ELR (cell line): ENCODE measurements around the gene MPHOSPH10.
"Not testable (repeated sequence)": the region's sequence is repeated elsewhere in the genome, so short reads cannot be mapped to it uniquely, and the experiment has no call there.

ENCODE experiments used
- DNase-seq: peaks from one replicate; pipeline ENCODE4 v3.0.0-alpha.2; 2015; ENCODE audit warnings: low read depth

The MPHOSPH10 gene, protein sequence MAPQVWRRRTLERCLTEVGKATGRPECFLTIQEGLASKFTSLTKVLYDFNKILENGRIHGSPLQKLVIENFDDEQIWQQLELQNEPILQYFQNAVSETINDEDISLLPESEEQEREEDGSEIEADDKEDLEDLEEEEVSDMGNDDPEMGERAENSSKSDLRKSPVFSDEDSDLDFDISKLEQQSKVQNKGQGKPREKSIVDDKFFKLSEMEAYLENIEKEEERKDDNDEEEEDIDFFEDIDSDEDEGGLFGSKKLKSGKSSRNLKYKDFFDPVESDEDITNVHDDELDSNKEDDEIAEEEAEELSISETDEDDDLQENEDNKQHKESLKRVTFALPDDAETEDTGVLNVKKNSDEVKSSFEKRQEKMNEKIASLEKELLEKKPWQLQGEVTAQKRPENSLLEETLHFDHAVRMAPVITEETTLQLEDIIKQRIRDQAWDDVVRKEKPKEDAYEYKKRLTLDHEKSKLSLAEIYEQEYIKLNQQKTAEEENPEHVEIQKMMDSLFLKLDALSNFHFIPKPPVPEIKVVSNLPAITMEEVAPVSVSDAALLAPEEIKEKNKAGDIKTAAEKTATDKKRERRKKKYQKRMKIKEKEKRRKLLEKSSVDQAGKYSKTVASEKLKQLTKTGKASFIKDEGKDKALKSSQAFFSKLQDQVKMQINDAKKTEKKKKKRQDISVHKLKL

DNA sequence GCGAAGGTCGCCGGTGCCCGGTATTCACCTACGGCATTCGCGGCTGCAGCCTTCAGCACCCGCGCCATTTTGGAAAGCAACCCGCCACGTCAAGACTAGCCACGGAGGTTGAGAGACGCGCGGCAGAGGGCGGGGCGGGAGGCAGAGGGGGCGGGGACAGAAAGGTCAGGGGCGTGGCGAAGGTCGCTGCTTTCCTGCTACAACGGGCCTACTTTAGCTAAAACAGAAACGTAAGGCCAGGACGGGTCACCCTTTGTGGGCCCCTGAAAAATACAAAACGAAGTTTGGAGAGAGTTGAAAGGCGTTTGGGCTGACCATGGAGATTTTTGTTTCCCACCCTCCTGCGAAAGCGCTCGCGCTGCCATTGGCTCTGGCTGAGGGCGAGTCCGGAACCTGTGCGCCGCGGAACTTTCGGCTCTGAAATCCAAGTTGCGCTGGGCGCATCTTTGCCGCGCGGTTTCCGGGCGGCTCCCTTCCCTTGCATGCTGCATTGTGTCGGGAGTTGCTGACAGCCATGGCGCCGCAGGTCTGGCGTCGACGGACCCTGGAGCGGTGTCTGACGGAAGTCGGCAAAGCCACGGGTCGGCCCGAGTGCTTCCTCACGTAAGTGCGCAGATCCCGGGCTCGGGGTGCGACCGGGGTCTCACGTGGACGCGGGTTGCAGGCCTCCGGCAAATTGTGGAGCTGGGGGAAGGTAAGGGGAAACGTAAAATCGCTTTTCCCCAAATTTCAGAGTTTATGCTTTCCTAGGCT is at the start of gene MPHOSPH10, which contains the start of gene MCEE:
TSS of gene MPHOSPH10 (plus strand) at position 483 of the 753 bp plus-strand sequence. CDS start at position 515, 32 bp downstream.
TSS of gene MCEE (minus strand) at position 78 of the 753 bp plus-strand sequence. CDS start at position 68, 10 bp downstream.
- DNase-seq = peak; percentile 93

DNA sequence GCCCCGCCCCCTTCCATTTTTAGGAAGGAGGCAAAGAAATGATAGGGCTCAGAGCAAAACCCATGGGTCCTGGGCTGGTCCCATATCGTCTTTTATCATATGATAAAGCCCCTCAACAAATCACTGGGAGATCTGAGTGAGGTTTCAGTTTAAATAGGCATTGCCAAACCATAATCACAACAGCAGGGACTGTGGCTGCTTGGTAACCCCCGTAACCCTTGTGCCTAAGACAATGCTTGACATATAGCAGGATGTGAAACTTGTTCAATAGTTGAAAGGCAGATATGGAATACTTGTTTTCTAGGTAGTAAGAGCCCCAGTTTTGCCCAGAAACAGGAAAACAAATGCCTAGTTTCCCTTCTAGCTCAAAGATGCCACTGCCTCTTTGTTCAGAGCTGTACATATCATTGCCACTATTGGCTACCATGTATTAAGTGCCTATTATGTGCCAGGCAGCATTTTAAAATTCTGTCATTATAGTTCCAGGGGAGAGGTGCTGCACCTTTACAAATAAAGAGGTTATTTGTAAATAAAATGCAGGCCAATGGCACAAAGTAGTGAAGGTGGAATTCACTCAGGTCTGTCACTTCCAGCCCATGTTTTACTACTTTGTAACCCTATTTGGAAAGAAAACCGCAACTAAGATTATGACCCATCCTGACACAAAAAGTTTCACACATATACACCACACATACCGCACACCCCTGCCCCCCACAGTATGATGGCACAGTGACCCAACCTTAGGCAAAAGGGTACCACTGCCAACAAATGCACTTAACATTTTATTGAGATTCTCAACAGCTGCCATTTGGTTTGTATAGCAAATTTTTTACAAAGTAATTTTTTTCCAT is 47.8 kb upstream of the MPHOSPH10 start:
- DNase-seq = no peak

DNA sequence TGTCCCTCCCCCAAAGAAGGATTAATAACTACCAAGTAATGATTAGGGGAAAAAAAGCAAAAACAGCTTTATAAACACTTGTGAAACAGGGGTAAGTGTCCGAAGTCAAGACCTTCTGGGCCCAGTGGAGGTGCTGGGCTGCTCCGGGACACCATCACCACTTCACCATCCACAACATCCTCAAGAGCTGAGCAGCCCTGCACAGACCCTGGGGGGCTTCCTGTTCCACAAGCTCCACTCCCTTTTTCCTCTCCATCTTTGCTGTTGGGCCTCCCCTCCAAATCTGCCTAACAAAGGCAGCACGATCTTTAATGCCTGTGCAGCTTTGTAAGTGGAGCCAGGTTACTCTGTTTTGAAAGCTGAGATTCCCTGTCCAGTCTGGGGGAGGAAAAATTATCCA is 47.1 kb upstream of the MPHOSPH10 start:
- not testable (repeated sequence) for DNase-seq

DNA sequence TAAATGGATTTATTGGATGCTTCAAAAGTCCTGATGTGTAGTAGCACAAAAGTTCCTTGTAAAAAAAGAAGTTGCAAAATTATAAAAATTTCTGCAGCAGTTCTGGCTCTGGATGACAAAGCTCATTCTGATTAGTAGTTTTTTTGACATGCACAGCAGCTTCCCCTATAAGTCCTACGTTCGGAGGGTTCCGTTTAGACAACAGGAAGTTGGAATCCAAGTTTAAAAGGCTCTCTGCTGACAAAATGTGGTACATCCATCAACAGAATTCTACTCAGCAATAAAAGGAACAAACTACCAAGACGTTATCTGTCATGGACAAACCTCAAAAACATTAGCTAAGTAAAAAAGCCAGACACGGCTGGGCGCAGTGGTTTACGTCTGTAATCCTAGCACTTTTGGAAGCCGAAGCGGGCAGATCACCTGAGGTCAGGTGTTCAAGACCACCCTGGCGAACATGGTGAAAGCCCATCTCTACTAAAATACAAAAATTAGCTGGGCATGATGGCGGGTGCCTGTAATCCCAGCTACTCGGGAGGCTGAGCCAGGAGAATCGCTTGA is 46.6 kb upstream of the MPHOSPH10 start:
- DNase-seq = not testable (repeated sequence)

DNA sequence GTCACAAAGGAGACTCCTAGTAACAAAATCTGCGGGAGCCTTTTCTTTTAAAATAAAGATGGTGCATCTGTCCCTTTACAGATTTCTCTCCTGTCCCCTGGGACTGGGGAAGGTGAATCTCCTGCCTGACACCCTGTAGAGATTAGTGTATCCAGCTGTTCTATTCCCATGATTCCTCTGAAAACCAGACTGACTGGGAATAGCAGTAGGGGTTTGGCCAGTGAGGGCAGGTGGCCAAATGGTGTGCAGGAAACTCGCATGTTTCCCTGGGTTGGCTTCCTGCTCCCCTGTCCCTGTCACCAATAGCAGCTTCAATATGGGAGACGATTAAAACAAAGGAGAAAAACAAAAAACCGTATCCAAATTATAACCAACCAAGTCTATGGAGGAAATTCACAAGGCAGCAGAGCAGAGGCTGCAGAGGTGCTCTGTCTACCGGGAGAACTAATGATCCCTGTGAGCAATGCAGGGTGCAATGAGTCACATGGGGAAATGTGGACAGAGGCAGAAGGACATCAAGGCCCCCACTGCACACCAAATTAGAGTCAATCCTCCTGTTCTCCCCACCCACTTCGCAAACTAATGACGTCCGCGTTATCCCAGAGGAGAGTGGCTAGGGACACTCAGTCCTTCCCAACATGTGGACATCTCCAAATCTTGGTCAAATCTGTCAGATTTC is 45.0 kb upstream of the MPHOSPH10 start:
- not testable (repeated sequence) for DNase-seq

DNA sequence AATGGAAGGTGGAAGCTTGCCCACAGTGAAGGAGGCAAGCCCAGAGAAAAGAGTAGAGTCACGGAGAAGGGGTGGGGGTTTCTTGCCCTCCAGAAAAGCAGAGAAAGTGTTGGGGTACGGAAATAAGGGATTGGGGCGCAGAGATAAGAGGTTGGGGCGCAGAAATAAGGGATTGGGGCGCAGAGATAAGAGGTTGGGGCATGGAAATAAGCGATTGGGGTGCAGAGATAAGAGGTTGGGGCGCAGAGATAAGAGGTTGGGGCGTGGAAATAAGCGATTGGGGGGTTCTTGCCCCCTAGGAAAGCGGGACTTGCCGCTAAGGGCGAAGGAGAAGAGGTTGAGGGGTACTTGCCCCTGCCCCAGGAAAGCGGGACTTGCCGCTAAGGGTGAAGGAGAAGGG is 41.0 kb upstream of the MPHOSPH10 start:
- not testable (repeated sequence) for DNase-seq

DNA sequence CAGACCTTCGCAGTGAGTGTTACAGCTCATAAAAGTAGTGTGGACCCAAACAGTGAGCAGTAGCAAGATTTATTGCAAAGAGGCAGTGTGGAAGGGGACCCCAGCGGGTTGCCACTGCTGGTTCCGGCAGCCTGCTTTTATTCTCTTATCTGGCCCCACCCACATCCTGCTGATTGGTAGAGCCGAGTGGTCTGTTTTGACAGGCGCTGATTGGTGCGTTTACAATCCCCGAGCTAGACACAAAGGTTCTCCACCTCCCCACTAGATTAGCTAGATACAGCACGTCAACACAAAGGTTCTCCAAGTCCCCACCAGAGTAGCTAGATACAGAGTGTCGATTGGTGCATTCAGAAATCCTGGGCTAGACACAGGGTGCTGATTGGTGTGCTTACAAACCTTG is 38.6 kb upstream of the MPHOSPH10 start:
- not testable (repeated sequence) for DNase-seq

DNA sequence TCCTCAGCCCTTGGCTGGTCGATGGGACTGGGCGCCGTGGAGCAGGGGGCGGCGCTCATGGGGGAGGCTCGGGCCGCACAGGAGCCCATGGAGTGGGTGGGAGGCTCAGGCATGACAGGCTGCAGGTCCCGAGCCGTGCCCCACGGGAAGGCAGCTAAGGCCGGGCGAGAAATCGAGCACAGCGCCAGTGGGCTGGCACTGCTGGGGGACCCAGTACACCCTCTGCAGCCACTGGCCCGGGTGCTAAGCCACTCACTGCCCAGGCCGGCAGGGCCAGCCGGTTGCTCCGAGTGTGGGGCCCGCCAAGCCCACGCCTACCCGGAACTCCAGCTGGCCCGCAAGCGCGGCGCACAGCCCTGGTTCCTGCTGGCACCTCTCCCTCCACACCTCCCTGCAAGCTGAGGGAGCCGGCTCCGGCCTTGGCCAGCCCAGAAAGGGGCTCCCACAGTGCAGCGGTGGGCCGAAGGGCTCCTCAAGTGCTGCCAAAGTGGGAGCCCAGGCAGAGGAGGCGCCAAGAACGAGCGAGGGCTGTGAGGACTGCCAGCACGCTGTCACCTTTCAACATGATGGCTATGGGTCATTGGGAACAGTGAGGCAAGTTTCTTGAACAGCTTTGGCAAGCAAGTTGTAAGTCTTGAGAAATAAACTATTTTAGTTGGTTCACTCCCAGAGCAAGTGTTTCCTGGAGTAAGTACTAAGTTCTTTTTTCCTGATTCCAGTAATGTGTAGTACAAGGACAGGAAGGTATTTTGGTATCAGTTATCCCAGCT is 37.8 kb upstream of the MPHOSPH10 start:
- not testable (repeated sequence) for DNase-seq

DNA sequence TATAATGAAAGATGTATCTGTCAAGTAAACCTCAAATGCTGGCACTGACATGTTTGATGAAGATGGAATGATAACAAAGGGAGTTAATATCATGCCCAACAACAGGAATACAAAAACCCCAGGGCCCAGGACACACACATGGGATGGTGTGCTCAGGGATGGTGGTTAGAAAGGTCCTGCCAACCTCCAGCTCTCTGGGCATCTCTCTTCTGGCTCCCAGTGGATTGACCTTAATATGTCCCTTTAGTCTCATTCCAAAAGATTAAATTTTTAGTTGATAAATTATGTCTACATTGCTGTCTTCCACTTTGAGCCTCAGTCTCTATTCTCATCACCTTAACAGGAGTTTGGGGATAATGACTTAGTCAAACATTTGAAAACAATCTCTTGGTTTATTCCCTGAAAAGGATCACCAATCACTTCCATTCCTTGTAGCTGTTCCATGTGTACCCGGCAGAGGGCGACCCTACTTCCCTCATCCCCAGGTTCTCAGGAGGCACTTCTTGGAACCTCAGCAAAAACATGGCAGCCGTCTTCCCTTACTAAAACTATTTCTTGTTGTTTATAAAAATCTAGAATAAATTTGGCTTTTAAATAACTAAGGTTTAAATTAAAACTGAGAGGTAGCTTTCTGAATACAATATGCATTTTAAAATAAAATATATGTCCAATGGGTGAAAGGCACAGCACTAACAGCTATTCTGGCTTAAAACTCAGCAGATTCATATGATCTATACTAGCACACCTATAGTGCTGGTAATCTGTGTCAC is 30.1 kb upstream of the MPHOSPH10 start:
- DNase-seq = peak; percentile 67

DNA sequence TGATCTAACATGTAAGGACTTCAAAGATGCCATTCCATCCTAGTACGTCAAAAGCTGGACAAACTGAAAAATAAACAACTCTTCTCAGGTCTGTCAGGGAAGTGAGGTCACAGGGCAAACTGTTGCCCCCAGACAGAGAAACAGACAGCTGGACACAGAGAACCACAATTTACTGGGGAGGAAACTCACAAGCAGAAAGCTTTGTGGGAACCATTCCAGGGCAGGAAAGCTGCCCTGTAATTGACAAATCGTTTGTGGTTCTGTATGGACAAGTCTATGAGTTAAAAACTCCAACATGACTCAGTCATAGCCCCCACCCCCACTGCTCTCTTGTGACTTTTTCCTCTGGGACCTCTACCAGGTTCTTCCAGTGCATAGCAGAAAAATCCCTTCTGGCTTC is 28.8 kb upstream of the MPHOSPH10 start:
- peak; percentile 38 for DNase-seq

DNA sequence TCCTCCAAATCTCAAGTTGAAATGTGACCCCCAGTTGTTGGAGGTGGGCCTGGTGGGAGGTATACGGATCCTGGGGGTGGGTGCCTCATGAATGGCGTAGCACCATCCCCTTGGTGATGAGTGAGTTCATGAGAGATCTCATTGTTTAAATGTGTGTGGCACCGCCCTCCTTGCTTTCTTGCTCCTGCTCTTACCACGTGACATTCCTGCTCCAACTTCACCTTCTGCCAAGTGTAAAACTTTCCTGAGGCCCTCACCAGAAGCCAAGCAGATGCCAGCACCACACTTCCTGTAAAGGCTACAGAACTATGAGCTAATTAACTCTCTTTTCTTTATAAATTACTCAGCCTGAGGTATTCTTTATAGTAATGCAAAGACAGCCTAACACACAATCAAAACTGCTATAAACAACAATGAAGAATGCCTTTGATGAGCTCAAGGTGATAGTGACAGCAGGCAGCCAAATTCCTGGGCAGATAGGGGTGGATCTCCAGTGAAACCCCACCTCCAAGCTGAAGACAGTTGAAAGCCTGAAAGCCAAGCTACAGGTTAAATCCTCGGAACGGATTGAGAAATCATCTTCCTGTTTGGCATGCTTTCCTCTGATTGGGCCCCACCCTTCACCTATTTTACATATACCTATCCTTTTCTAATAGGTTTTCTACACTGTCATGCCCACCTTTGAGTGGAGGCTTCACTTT is 27.3 kb upstream of the MPHOSPH10 start:
- no peak for DNase-seq

DNA sequence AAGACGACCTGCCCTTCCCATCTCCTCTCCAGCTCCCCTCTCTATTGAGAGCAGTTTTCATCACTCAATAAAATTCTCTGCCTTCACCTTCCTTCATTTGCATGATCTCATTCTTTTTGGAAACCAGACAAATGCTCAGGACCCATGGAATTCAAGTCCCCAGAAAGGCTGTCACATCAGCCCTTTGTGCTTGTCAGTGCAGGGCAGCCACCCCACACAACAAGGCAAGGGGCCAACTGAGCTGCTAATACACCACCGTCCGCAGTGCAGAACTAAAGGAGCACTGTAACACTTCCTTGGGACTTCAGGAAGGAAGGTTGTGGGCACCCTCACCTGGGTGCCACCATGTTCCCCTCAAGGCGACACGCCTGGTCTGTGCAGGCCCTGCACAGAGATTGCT is 26.6 kb upstream of the MPHOSPH10 start:
- DNase-seq = no peak

DNA sequence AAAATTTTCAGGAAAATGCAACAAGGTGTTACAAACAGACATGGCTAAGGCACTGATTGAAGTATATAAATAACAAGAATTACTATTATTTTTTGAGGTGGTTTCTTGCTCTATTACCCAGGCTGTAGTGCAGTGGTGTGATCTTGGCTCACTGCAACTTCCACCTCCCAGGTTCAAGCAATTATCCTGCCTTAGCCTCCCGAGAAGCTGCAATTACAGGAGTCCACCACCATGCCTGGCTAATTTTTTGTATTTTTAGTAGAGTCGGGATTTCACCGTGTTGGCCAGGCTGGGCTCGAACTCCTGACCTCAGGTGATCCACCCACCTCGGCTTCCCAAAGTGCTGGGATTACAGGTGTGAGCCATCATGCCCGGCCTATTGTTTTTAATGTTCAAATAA is 24.0 kb upstream of the MPHOSPH10 start:
- DNase-seq = not testable (repeated sequence)

DNA sequence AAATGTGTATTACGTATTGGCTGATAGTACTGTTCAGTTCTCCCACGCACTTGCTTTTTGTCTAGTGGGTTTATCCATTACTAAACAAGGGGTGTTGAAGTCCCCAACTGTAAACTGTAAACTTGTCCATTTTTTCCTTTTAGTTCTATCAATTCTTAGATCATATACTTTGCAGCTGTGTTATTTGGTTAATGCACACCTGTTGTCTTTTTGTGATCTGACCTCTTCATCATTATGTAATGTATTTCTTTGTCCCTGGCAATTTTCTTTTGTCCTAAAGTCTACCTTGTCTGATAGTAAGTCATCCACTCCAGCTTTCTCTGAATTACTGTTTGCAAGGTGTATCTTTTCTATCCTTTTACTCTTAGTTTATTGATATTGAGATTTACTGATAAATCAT is 22.3 kb upstream of the MPHOSPH10 start:
- no peak for DNase-seq

DNA sequence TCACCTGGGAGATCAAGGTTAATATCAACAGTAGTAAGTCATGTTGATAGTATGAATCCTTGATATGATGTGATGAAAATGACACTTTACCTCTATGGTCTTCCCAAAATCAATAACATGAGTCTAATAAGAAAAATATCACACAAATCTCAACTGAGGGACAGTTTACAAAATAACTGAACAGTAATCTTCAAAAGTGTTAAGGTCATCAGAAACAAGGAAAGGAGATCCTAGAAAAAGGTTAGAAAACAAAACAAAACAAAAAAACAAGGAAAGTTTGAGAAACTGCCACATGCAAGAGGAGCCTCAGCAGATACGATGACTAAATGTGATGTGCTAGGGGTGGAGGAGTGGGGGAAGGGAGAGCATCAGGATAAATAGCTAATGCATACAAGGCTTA is 16.6 kb upstream of the MPHOSPH10 start:
- DNase-seq = no peak

DNA sequence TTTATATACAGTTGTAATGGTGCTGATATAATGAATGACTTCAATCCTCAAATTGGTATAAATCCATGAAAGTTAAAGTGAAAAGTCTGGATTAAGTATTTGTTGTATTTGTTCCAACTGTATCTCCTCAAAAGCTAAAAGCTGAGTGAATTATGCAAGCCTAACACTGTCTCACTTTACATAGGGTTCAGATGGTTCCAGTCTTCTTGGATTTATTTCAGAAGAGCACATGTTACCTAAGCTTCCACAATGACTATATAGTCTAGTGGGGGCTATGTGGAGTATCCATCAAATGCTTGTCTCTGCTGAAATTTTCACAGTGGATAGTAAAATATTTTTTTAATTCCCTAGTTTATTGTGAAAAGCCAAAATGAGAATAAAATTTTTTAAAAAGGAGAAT is 13.4 kb upstream of the MPHOSPH10 start:
- DNase-seq = no peak

DNA sequence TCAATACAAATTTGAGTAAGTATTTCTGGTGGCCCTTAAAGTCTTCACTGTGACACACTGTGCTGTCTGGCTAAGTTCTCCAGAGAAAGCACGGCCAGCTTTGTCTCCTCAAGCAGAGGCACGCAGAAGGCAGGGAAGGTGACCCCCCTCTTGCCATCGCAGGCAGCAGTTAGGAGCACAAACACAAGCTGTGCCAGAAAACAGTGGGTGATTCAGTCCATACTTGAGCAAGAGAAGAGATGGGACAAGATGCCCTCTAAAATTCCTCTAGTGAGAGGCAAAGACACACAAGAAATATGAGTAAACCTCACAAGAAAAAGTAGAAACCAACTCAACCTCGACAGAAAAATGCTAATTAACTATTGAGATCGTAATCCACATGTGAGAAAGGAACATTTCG is 10.2 kb upstream of the MPHOSPH10 start:
- DNase-seq = no peak

DNA sequence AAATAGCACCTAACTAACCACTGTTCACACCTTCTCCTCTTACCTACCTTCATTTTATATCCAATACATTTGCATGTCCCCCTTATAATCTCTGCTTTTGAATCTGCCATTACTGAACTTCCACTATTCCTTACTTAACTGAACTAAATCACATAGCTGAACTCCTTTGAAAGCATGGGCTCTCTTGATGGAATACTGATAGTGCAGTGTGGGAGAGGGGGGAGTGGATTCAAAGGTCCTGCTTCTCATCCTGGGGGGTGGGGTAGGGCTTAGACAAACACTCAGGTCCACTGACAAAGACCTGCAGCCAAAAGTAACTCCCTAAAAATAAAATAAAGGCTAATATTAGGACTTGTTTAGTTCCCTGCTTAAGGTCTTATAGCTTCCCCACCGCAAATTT is 9.0 kb upstream of the MPHOSPH10 start:
- DNase-seq = no peak
